Upper lobe of left lung (tissue), 6 donors: ENCODE data around the gene CHMP5. TPM values are rescaled to one million over a fixed set of nuclear protein-coding genes. Genes with fewer than 3 reads are reported as not detected.

Experiments used
- ATAC-seq, 2 donors: fragments of 200-7000 bp; cut with Tn5 transposase; one replicate each; pipeline ENCODE4 v1.9.1; 2022; ENCODE audit warnings: mild to moderate bottlenecking in 2 of 2, moderate library complexity in 2 of 2; ENCODE audit not compliant: low FRiP score in 2 of 2
- DNase-seq, 2 donors: peaks; one replicate each; pipeline ENCODE4 v3.0.0-alpha.2; 2019 to 2020
- H3K27ac ChIP-seq, 4 donors: fragments of 200-600 bp; sonication (generic); one replicate each; pipeline ENCODE4 v1.5.1; 2016 to 2019
- H3K27me3 ChIP-seq, 4 donors: fragments of 200-600 bp; sonication (generic); one replicate each; pipeline ENCODE4 v1.5.1; 2017 to 2019
- H3K36me3 ChIP-seq, 4 donors: fragments of 200-600 bp; sonication (generic); one replicate each; pipeline ENCODE4 v1.5.1; 2016 to 2019
- H3K4me1 ChIP-seq, 4 donors: fragments of 200-600 bp; sonication (generic); one replicate each; pipeline ENCODE4 v1.5.1; 2018 to 2019
- H3K4me3 ChIP-seq, 4 donors: fragments of 200-600 bp; sonication (generic); one replicate each; pipeline ENCODE4 v1.5.1; 2017 to 2019; ENCODE audit warnings: mild to moderate bottlenecking in 2 of 4, moderate library complexity in 1 of 4
- H3K9me3 ChIP-seq, 4 donors: fragments of 200-600 bp; sonication (generic); one replicate each; pipeline ENCODE4 v1.5.1; 2018 to 2019
- EP300 ChIP-seq, 4 donors: sonication (generic); formaldehyde crosslinking; IDR thresholded peaks; one replicate each; pipeline ENCODE4 v1.5.1; 2017; ENCODE audit warnings: antibody characterized with exemption in 4 of 4, control low read depth in 2 of 4
- POLR2A ChIP-seq, 4 donors: fragments of 450-650 bp; IDR thresholded peaks; one replicate each; pipeline ENCODE4 v1.5.1; 2016 to 2017; ENCODE audit warnings: antibody characterized with exemption in 4 of 4, mild to moderate bottlenecking in 2 of 4
- POLR2AphosphoS5 ChIP-seq, 2 donors: sonication (generic); formaldehyde crosslinking; IDR thresholded peaks; one replicate each; pipeline ENCODE4 v1.5.1; 2017; ENCODE audit warnings: antibody characterized with exemption in 2 of 2
- WGBS, 2 donors: methylation state at CpG; one replicate each; pipeline ENCODE4 v1.1.5; 2017 to 2018; 5-methylcytosine and 5-hydroxymethylcytosine counted together
- total RNA-seq, 6 donors: library from RNA; depleted of rRNA in 4 of 6; stranded (reverse); fragments of >200 nt in 4 of 6; gene quantifications; one replicate each; pipeline versions ENCODE4 v1.1.0 to v1.2.1, GENCODE V29; 2016 to 2021
- TF ChIP-seq, protein P1 (sequence below), 6 experiments: fragments of 450-650 bp in 4 of 6; fragments of 200-600 bp in 2 of 6; sonication (generic) in 2 of 6; IDR thresholded peaks; one replicate each; pipeline ENCODE4 v1.5.1; 2016 to 2019; ENCODE audit warnings: antibody characterized with exemption in 6 of 6
- donor health status: DM: no; HTN: no; CAD: no; lungs with moderate emphysema.
- donor health status: DM: no; HTN: yes; CAD: no; lungs with severe emphysema.

Gene CHMP5
- total RNA-seq, 6 donors from 2014 or later, result 33.5 to 95.5 (median 60.1) TPM

GRCh38 chr9:33288828-33289483 is 24.1 kb downstream of the CHMP5 start:
- H3K27ac ChIP-seq, result peak overlapping the region; percentile 97 to 100 (median 100)
- 74 to 77% methylated on average over 4 to 14 of the region's 14 CpGs for WGBS, 2 donors
- TF ChIP-seq POLR2AphosphoS5 (IDR thresholded peaks at IDR 0.05) (no peak), EP300 (IDR thresholded peaks at IDR 0.05) (no peak)
- TF ChIP-seq, protein P1, sequence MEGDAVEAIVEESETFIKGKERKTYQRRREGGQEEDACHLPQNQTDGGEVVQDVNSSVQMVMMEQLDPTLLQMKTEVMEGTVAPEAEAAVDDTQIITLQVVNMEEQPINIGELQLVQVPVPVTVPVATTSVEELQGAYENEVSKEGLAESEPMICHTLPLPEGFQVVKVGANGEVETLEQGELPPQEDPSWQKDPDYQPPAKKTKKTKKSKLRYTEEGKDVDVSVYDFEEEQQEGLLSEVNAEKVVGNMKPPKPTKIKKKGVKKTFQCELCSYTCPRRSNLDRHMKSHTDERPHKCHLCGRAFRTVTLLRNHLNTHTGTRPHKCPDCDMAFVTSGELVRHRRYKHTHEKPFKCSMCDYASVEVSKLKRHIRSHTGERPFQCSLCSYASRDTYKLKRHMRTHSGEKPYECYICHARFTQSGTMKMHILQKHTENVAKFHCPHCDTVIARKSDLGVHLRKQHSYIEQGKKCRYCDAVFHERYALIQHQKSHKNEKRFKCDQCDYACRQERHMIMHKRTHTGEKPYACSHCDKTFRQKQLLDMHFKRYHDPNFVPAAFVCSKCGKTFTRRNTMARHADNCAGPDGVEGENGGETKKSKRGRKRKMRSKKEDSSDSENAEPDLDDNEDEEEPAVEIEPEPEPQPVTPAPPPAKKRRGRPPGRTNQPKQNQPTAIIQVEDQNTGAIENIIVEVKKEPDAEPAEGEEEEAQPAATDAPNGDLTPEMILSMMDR (IDR thresholded peaks at IDR 0.05), result no peak
- ATAC-seq (no peak), DNase-seq (peak in 1 of 2 donors; percentile 58)
- no peaks in the 10 kb centered on the region for H3K27me3 ChIP-seq
- H3K4me1 ChIP-seq, result peaks cover 23 to 55% (median 33%) of the 10 kb centered on the region in 4 donors
- H3K9me3 ChIP-seq, result peaks cover 0 to 3% (median 0%) of the 10 kb centered on the region in 4 donors
- H3K4me3 ChIP-seq, result peak overlapping the region in 3 of 4 donors; percentile 74 to 79 (median 77)
- H3K36me3 ChIP-seq, result peaks cover 0 to 14% (median under 1%) of the 10 kb centered on the region in 4 donors

GRCh38 chr9:33289496-33289895 is 24.6 kb downstream of the CHMP5 start:
- Histone ChIP-seq H3K27me3 (no peaks in the 10 kb centered on the region), H3K4me3 (peak overlapping the region; percentile 12 to 79 (median 76)), H3K4me1 (peaks cover 23 to 57% (median 34%) of the 10 kb centered on the region in 4 donors), H3K27ac (peak overlapping the region; percentile 97 to 100 (median 100)), H3K36me3 (peaks cover 0 to 15% (median 2%) of the 10 kb centered on the region in 4 donors), H3K9me3 (peaks cover 0 to 3% (median 0%) of the 10 kb centered on the region in 4 donors)
- ATAC-seq, result peak in 1 of 2 donors; percentile 3
- 5 to 8% methylated on average over 10 to 11 of the region's 12 CpGs for WGBS, 2 donors
- TF ChIP-seq, protein P1 (IDR thresholded peaks at IDR 0.05), result no peak
- no peak for TF ChIP-seq EP300 (IDR thresholded peaks at IDR 0.05)
- no peak for TF ChIP-seq POLR2A (IDR thresholded peaks at IDR 0.05)
- TF ChIP-seq POLR2AphosphoS5 (IDR thresholded peaks at IDR 0.05), result no peak
- peak in 1 of 2 donors; percentile 28 for DNase-seq

GRCh38 chr9:33289936-33290246 is 25.0 kb downstream of the CHMP5 start:
- Histone ChIP-seq H3K4me1 (peaks cover 23 to 60% (median 35%) of the 10 kb centered on the region in 4 donors), H3K4me3 (peak overlapping the region; percentile 39 to 79 (median 76)), H3K27ac (peak overlapping the region; percentile 97 to 100 (median 100)), H3K27me3 (no peaks in the 10 kb centered on the region), H3K36me3 (peaks cover 2 to 19% (median 4%) of the 10 kb centered on the region in 4 donors), H3K9me3 (peaks cover 0 to 3% (median 0%) of the 10 kb centered on the region in 4 donors)
- no peak for TF ChIP-seq EP300 (IDR thresholded peaks at IDR 0.05)
- 0 to 2% methylated on average over 14 of the region's 14 CpGs for WGBS, 2 donors
- DNase-seq (no peak), ATAC-seq (peak in 1 of 2 donors; percentile 63)

DNA sequence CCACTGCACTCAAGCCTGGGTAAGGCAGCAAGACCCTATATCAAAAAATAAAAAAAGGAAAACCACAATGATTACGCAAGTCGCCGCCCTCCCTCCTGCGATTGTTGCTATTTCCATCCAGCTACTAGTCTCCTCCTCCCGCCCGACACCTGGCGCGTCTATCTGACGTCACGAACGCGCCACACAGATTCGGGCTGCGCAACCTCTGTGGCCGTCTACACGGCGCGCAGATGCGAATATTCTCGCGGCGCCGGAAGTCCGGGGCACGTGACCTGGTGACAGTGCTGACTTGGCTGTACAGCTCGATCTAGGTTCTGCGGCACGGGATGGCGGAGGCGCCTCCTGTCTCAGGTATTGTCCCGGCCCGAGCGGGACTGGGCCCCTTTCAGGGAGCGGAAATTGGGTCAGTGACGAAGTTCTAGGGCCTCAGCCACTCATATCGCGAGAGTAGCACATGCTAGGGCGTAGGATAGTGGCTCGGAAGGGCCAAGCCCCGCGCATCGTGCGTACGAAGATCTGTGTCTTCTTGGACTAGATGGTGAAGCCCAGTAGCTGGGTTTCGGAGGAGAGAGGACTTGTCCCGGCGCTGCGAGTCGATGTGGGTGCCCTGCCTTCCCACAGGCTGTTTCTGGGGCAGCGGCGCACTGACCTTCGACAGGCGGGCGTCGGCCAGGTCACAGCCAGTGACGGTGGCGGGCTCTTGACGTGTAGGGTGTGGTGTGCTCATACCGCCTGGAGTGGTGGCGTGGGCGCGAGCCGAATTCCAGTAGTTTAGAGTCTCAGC is 25.6 kb downstream of the CHMP5 start, which contains the start of gene NFX1:
TSS of gene NFX1 (plus strand) at position 270 of the 784 bp plus-strand sequence. CDS start at position 327, 57 bp downstream.
- Histone ChIP-seq H3K27ac (peak within 1 kb of the TSS; percentile 97 to 100 (median 100)), H3K4me1 (peaks cover 23 to 65% (median 36%) of the 10 kb centered on the region in 4 donors), H3K36me3 (peaks cover 3 to 24% (median 6%) of the 10 kb centered on the region in 4 donors), H3K4me3 (peak within 1 kb of the TSS; percentile 74 to 81 (median 78)), H3K27me3 (no peaks in the 10 kb centered on the region), H3K9me3 (peaks cover 0 to 3% (median 0%) of the 10 kb centered on the region in 4 donors)
- TF ChIP-seq POLR2AphosphoS5 (IDR thresholded peaks at IDR 0.05), result peak; percentile 97 to 99
- TF ChIP-seq, protein P1 (IDR thresholded peaks at IDR 0.05), result peak in 2 of 6 experiments; percentile 6 to 14
- TF ChIP-seq POLR2A (IDR thresholded peaks at IDR 0.05), result peak; percentile 8 to 98 (median 74)
- peak in 2 of 4 donors; percentile 2 to 90 for TF ChIP-seq EP300 (IDR thresholded peaks at IDR 0.05)
- peak; percentile 95 to 96 for ATAC-seq
- WGBS, 2 donors, result 1% methylated on average over 19 to 60 of the region's 63 CpGs
- DNase-seq, result peak; percentile 98

DNA sequence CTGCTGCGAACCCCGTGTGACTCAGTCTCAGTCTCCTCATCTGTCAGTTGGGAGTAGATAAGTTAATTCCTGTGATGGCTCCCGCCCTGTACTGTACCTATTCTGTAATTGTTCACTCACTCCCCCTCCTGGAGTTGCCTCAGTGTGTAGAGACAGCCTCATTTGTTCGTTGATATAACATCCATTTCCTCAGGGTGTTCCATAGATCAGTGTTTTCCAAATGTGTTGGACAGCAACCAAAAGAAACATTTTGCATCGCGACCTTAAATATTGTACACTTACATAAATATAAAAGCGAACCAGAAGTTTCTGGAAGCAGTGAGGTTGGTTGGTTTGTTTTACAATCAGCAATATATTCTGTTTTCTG is 26.2 kb downstream of the CHMP5 start:
- Histone ChIP-seq H3K27ac (peak overlapping the region; percentile 97 to 100 (median 100)), H3K36me3 (peaks cover 3 to 30% (median 8%) of the 10 kb centered on the region in 4 donors), H3K4me1 (peaks cover 27 to 71% (median 38%) of the 10 kb centered on the region in 4 donors), H3K9me3 (peaks cover 0 to 3% (median 0%) of the 10 kb centered on the region in 4 donors), H3K27me3 (no peaks in the 10 kb centered on the region), H3K4me3 (peak overlapping the region; percentile 74 to 81 (median 78))
- TF ChIP-seq, protein P1 (IDR thresholded peaks at IDR 0.05), result no peak
- TF ChIP-seq POLR2A (IDR thresholded peaks at IDR 0.05) (no peak), POLR2AphosphoS5 (IDR thresholded peaks at IDR 0.05) (no peak), EP300 (IDR thresholded peaks at IDR 0.05) (no peak)
- 27 to 36% methylated on average over 4 to 5 of the region's 7 CpGs for whole genome bisulfite sequencing, 2 donors
- DNase-seq (no peak), ATAC-seq (no peak)
